CD4-positive, alpha-beta T cell treated with Interleukin-17A for 1 hour (primary cell): ENCODE data around the gene RBBP6.
"Not testable (repeated sequence)": the region's sequence is repeated elsewhere in the genome, so short reads cannot be mapped to it uniquely, and the experiment has no call there.

ENCODE experiments used
- DNase-seq: peaks from one replicate; pipeline ENCODE4 v3.0.0-alpha.2; 2020

RBBP6 gene

DNA sequence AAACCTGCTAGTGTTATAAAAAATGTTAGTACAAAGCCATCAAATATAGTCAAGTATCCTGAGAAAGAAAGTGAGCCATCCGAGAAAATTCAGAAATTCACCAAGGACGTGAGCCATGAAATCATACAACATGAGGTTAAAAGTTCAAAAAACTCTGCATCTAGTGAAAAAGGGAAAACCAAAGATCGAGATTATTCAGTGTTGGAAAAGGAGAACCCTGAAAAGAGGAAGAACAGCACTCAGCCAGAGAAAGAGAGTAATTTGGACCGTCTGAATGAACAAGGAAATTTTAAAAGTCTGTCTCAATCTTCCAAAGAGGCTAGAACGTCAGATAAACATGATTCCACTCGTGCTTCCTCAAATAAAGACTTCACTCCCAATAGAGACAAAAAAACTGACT lies 31.7 kb downstream of the RBBP6 start:
- DNase-seq = no peak

GRCh38 chr16:24572069-24572468 lies 32.7 kb downstream of the RBBP6 start:
- no peak for DNase-seq

GRCh38 chr16:24573141-24573540 lies 33.8 kb downstream of the RBBP6 start:
- DNase-seq = no peak

- not testable (repeated sequence) for DNase-seq
These were observed 35.4 kb downstream of the RBBP6 start for GRCh38 chr16:24574515-24575485.

DNA sequence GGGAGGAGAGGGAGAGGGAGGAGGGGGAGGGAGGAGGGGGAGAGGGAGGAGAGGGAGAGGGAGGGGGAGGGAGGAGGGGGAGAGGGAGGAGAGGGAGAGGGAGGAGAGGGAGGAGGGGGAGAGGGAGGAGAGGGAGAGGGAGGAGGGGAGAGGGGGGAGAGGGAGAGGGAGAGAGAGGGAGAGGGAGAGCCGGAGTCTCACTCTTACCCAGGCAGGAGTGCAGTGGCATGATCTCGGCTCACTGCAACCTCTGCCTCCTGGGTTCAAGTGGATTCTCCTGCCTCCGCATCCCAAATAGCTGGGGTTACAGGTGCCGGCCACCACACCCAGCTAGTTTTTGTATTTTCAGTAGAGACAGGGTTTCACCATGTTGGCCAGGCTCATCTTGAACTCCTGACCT lies 36.4 kb downstream of the RBBP6 start:
- DNase-seq = not testable (repeated sequence)

GRCh38 chr16:24577167-24577566 lies 37.8 kb downstream of the RBBP6 start:
- no peak for DNase-seq

DNA sequence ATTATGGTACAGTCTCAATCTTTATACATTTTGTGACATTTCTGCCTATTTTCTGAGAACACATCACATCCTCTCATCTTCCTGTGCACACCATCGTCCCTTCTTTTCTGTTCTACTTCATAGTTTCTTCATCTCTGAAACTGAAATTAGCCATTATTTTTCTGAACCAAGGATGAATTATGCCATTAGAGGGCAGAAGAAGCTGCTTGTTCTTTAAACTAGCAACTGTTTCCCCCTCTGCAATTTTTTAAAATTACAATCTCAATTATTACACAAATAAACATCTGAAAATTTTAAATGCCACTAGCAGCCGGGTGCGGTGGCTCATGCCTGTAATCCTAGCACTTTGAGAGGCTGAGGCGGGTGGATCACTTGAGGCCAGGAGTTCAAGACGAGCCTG lies 41.3 kb downstream of the RBBP6 start:
- no peak for DNase-seq

DNA sequence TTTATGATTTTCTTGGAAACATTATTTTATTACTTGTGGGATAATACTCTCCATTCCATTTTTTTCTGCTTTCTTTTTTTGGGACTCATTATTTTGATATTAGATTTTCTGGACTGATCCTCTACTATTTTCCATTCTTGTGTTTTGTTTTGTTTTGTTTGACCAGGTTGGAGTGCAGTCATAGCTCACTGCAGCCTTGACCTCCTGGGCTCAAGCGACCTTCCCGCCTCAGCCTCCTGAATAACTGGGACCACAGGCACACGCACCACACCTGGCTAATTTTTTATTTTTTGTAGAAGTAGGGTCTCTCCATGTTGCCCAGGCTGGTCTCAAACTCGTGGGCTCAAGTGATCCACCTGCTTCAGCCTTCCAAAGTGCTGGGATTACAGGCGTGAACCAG lies 44.1 kb downstream of the RBBP6 start:
- no peak for DNase-seq

DNA sequence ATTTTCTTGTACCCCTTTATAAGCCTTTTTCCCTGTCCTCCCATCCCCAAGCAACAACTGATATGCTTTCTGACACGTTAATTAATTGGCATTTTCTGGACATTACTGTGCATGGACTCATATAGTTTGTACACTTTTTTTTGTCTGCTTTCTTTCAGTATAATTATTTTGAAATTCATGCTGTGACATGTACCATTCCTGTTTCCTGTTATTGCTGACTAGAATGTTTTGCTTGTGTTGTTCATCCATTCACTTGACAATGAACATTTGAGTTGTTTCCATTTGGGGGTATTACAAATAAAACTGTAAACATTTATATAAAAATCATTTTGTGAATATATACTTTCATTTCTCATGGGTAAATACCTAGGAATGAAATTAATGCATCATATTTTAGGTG lies 50.6 kb downstream of the RBBP6 start:
- DNase-seq = no peak

DNA sequence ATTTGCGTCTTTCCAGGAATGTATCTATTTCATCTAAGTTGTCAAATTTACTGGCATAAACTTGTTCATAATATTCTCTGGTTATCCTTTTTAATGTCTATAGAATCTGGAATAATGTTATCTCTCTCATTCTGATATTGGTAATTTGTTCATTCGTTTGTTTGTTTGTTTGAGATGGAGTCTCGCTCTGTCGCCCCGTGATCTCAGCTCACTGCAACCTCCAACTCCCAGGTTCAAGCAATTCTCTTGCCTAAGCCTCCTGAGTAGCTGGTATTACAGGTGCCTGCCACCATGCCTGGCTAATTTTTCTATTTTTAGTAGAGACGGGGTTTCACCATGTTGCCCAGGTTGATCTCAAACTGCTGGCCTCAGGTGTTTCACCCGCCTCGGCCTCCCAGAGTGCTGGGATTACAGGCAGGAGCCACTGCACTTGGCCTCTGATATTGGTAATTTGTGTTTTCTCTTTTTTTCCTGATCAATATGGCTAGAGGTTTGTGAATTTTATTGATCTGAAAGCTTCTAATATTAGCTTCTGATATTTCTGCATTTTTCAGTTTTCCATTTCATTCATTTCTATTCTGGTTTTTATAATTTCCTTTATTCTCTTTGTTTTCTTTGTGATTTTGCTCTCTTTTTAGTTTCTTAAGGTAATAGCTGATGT lies 59.5 kb downstream of the RBBP6 start:
- no peak for DNase-seq

DNA sequence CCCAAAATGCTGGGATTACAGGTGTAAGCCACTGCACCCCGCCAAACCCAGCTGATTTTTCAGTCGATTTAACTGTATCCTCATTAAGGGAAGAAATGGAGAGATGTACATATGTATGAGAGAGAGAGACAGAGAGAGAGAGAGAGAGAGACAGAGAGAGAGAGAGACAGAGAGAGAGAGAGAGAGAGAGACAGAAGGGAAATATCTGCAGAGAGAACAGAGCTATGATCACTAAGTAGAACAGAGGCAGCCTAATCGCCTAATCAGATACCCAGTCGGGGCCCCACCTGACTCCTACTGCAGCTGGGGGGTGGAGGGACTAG lies 70.0 kb downstream of the RBBP6 start:
- no peak for DNase-seq

GRCh38 chr16:24609740-24610415 lies 70.5 kb downstream of the RBBP6 start:
- DNase-seq = no peak

DNA sequence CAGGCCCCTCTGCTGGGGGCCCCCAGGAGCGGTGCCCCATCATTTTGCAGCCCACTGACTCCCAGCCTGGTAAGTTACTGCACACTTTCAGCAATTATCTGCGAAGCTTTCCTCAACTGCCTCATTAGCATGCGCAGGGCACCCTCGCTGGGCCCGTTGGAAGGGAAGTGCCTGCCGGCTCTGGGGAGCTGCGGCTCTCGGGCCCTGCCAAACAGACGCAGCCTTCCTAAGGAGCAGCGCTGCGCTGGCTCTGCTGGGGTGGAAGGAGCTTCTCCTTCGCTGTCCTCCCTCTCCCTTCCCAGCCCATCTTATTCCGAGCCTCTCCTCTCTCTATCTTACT lies 71.0 kb downstream of the RBBP6 start:
- DNase-seq = no peak

- no peak for DNase-seq
These were observed 71.9 kb downstream of the RBBP6 start for GRCh38 chr16:24611310-24611709.

DNA sequence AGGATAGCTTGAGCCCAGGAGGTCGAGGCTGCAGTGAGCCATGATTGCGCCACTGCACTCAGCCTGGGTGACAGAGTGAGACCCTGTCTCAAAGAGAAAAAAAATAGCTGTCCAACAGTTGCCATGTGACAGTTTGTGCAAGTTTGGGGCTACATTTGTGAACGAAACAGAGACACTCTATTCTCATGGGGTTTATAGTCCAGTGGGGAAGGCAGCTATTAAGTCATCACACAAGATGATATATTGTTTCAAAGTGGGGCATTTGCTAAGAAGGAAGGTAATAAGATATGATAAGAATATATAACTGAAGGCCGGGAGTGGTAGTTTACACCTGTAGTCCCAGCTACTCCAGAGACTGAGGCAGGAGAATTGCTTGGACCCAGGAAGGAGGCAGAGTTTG lies 73.3 kb downstream of the RBBP6 start:
- no peak for DNase-seq

DNA sequence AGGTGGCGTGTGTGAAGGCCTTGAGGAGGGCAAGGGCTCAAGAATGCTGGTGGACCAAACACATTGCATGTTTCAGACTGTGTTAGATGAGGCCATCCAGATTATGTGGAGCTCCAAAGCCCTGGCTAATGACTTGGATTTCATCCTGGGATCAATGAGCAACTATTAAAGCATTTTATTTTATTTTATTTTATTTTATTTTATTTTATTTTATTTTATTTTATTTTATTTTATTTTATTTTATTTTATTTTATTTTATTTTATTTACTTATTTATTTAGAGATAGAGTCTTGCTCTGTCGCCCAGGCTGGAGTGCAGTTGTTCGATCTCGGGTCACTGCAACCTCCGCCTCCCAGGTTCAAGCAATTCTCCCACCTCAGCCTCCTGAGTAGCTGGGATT lies 73.9 kb downstream of the RBBP6 start:
- DNase-seq = not testable (repeated sequence)

DNA sequence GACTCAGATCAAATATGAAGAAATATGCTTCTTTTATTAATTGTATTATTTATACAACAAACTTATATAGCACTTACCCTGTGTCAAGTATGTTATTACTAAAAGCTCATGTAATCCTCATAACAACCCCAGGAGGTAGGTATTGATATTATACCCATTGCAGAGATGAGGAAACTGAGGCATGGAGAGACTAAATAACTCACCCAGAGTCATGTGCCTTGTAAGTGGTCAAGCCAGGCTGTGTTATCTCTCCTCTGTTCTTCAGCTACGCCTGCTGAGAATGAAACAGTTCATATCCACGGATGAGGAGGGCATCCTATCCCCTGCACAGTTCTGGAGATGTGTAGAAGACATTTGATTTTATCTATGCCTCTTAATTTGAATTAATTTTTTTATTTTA lies 78.1 kb downstream of the RBBP6 start:
- DNase-seq = no peak
